Lower lobe of right lung (tissue), 2 donors: ENCODE data around the gene ATP2B3. TPM values are rescaled to one million over a fixed set of nuclear protein-coding genes. Genes with fewer than 3 reads are reported as not detected.

Experiments used
- ATAC-seq, 2 donors: fragments of 200-7000 bp; cut with Tn5 transposase; one replicate each; pipeline ENCODE4 v1.9.1; 2020 to 2022; ENCODE audit warnings: mild to moderate bottlenecking in 2 of 2, moderate library complexity in 2 of 2
- DNase-seq: peaks from one replicate; pipeline ENCODE4 v3.0.0-alpha.2; 2020
- H3K27ac ChIP-seq: fragments of 200-600 bp; one replicate; pipeline ENCODE4 v1.8.0; 2022
- H3K27me3 ChIP-seq: fragments of 200-600 bp; one replicate; pipeline ENCODE4 v1.8.0; 2022; ENCODE audit warnings: low read depth
- H3K36me3 ChIP-seq: fragments of 200-600 bp; one replicate; pipeline ENCODE4 v1.8.0; 2022; ENCODE audit warnings: mild to moderate bottlenecking
- H3K4me1 ChIP-seq: fragments of 200-600 bp; one replicate; pipeline ENCODE4 v1.8.0; 2022
- H3K4me3 ChIP-seq: fragments of 200-600 bp; one replicate; pipeline ENCODE4 v1.8.0; 2022; ENCODE audit warnings: mild to moderate bottlenecking
- H3K9me3 ChIP-seq: fragments of 200-600 bp; one replicate; pipeline ENCODE4 v1.8.0; 2022
- intact Hi-C: fragments of 100-400 bp; cut with DNase I; formaldehyde crosslinking; loops from one replicate; pipeline ENCODE4 v1.11.0; 2022
- total RNA-seq: library from RNA; stranded (reverse); fragmentation: NEBNext Ultra II Directional; extraction: Animal tissue kit (Norgen Biotek cat#: 25700); gene quantifications from one replicate; pipeline ENCODE4 v1.2.1, GENCODE V29; 2021
- TF ChIP-seq, protein P1 (sequence below): fragments of 200-600 bp; IDR thresholded peaks from one replicate; pipeline ENCODE4 v1.8.0; 2022; ENCODE audit warnings: antibody characterized with exemption, mild to moderate bottlenecking
- donor health status: DM: no; HTN: yes; CAD: no; lungs with severe emphysema.

The ATP2B3 gene
- total RNA-seq, 1 donor from 2014 or later, result not detected

GRCh38 chrX:153609917-153610835, 92.7 kb downstream of the ATP2B3 start:
- peak overlapping the region; percentile 48 for H3K4me3 ChIP-seq
- peak; percentile 75 for DNase-seq
- H3K27ac ChIP-seq, result no peak overlapping the region
- TF ChIP-seq, protein P1, sequence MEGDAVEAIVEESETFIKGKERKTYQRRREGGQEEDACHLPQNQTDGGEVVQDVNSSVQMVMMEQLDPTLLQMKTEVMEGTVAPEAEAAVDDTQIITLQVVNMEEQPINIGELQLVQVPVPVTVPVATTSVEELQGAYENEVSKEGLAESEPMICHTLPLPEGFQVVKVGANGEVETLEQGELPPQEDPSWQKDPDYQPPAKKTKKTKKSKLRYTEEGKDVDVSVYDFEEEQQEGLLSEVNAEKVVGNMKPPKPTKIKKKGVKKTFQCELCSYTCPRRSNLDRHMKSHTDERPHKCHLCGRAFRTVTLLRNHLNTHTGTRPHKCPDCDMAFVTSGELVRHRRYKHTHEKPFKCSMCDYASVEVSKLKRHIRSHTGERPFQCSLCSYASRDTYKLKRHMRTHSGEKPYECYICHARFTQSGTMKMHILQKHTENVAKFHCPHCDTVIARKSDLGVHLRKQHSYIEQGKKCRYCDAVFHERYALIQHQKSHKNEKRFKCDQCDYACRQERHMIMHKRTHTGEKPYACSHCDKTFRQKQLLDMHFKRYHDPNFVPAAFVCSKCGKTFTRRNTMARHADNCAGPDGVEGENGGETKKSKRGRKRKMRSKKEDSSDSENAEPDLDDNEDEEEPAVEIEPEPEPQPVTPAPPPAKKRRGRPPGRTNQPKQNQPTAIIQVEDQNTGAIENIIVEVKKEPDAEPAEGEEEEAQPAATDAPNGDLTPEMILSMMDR, result peak; percentile 79
- no peaks in the 10 kb centered on the region for H3K27me3 ChIP-seq
- intact Hi-C loops, result no loop called here
- H3K36me3 ChIP-seq, result no peaks in the 10 kb centered on the region
- no peaks in the 10 kb centered on the region for H3K4me1 ChIP-seq
- peak; percentile 91 to 95 for ATAC-seq
- no peaks in the 10 kb centered on the region for H3K9me3 ChIP-seq

DNA sequence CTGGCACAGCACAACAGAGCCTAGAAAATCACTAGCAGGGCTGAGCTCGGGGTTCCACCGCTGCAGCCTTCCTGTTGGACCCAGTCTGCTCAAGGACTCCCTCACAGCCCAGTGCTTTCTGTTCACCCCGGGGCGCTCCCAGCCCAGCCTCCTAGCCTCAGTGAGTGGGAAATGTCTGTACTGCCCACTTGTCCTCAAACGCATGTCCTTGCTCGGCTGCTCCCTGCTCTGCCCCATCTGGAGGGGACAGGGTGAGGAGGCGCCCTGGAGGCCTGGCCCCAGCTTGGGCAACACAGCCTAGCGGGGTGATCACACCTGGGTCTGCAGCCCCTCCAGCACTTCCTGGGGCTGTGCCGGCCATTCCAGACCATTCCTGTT, 93.4 kb downstream of the ATP2B3 start:
- Histone ChIP-seq H3K36me3 (no peaks in the 10 kb centered on the region), H3K4me1 (no peaks in the 10 kb centered on the region), H3K27ac (no peak overlapping the region), H3K4me3 (no peak overlapping the region), H3K27me3 (no peaks in the 10 kb centered on the region), H3K9me3 (no peaks in the 10 kb centered on the region)
- DNase-seq (no peak), ATAC-seq (peak; percentile 13 to 30)
- TF ChIP-seq, protein P1, result no peak
- intact Hi-C loops, result no loop called here

- H3K27ac ChIP-seq, result no peak overlapping the region
- H3K27me3 ChIP-seq, result no peaks in the 10 kb centered on the region
- intact Hi-C loops, result no loop called here
Measured at GRCh38 chrX:153611298-153612095, 94.1 kb downstream of the ATP2B3 start.

GRCh38 chrX:153612413-153612812, 95.0 kb downstream of the ATP2B3 start:
- ATAC-seq, result no peak
- TF ChIP-seq, protein P1, result no peak

More at GRCh38 chrX:153611298-153612095, 94.1 kb downstream of the ATP2B3 start:
- ATAC-seq (no peak), DNase-seq (no peak)
- H3K4me1 ChIP-seq, result no peaks in the 10 kb centered on the region
- no peak overlapping the region for H3K4me3 ChIP-seq
- H3K9me3 ChIP-seq, result no peaks in the 10 kb centered on the region
- TF ChIP-seq, protein P1, result no peak
- H3K36me3 ChIP-seq, result no peaks in the 10 kb centered on the region

GRCh38 chrX:153614818-153615217, 97.4 kb downstream of the ATP2B3 start:
- H3K36me3 ChIP-seq, result no peaks in the 10 kb centered on the region
- no peaks in the 10 kb centered on the region for H3K9me3 ChIP-seq
- TF ChIP-seq, protein P1, result no peak
- intact Hi-C loops, result no loop called here
- DNase-seq, result no peak
- ATAC-seq, result no peak
- no peak overlapping the region for H3K4me3 ChIP-seq
- no peaks in the 10 kb centered on the region for H3K27me3 ChIP-seq
- H3K4me1 ChIP-seq, result no peaks in the 10 kb centered on the region
- no peak overlapping the region for H3K27ac ChIP-seq

More at GRCh38 chrX:153612413-153612812, 95.0 kb downstream of the ATP2B3 start:
- intact Hi-C loops, result no loop called here
- H3K27ac ChIP-seq, result no peak overlapping the region
- H3K4me3 ChIP-seq, result no peak overlapping the region
- H3K4me1 ChIP-seq, result no peaks in the 10 kb centered on the region
- H3K27me3 ChIP-seq, result no peaks in the 10 kb centered on the region
- no peaks in the 10 kb centered on the region for H3K9me3 ChIP-seq
- DNase-seq, result no peak
- H3K36me3 ChIP-seq, result no peaks in the 10 kb centered on the region
